ENCODE data around the gene CKS2. TPM values are rescaled to one million over a fixed set of nuclear protein-coding genes. Genes with fewer than 3 reads are reported as not detected.
A peak's percentile ranks its signal among the peaks of the same experiment; 100 is the strongest.

Gene CKS2
- total RNA-seq, 1 experiment from 2014 or later = 93.8 TPM

DNA sequence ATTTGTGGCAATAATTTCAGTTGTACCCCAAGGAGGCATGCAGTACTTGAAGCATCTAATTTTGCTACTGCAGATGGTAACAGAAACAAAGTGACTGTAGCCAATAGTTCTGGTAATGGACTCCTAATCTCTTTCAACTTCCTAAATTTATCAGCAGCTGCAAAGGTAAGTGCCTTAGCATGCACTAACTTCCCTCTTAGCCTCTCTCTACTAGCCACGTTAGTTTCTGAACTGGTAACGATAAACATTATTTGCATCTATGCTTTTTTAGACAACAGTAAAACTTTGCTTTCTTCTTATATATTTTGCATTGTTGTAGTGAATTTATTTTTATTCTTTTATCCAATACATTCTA, 6.2 kb upstream of the CKS2 start:
- no peaks in the 10 kb centered on the region for H3K9me3 ChIP-seq
- Mint-ChIP-seq H3K27me3 (ENCODE audit: insufficient read depth, unreplicated experiment) (no peaks in the 10 kb centered on the region), H3K4me3 (ENCODE audit: unreplicated experiment) (no peak overlapping the region), H3K36me3 (ENCODE audit: insufficient read depth, unreplicated experiment) (no peaks in the 10 kb centered on the region), H3K4me1 (ENCODE audit: low read depth, unreplicated experiment) (peaks cover 20% of the 10 kb centered on the region), H3K9me3 (ENCODE audit: unreplicated experiment) (peaks cover 9% of the 10 kb centered on the region), H3K27ac (ENCODE audit: unreplicated experiment) (peak overlapping the region; percentile 77)
- no peaks in the 10 kb centered on the region for H3K27me3 ChIP-seq (replicated peaks; ENCODE audit: control insufficient read depth, insufficient read depth, low read length)
- no peaks in the 10 kb centered on the region; the same call in 1 of the 2 replicates for H3K4me1 ChIP-seq
- no peaks in the 10 kb centered on the region for H3K36me3 ChIP-seq (ENCODE audit: control insufficient read depth, insufficient read depth, low read length)
- H3K4me3 ChIP-seq (ENCODE audit: low read depth, low read length) = no peak overlapping the region
- no peak for TF ChIP-seq CTCF (IDR thresholded peaks at IDR 0.05; ENCODE audit: insufficient read depth in 1 of 2, low read depth in 1 of 2, low read length in 1 of 2, severe bottlenecking in 1 of 2, unreplicated experiment in 1 of 2)
- ChIA-PET CTCF (no interaction called here), POLR2A (no interaction called here)
- intact Hi-C loops (cut with micrococcal nuclease; ENCODE audit: unreplicated experiment) = no loop called here
- DNase-seq = no peak
- BruUV-seq (replicated peaks) = no TSS peak

DNA sequence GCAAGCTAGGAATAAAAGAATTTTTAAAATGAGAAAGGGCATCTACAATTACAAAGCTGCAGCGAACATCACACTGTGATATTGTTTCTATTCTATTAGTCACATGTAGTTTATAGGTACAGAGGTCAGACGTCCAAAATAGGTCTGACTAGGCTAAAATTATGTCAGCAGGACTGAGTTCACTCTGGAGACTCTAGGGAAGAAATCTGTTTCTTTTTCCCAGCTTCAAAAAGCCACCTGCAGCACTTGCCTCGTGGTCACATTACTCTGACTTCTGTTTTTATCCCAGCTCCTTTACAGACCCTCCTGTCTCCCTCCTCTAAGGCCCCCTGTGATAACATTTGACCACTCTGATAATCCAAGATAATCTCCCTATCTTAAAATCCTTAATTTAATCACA, 5.1 kb upstream of the CKS2 start:
- H3K4me3 ChIP-seq (ENCODE audit: low read depth, low read length) = no peak overlapping the region
- ChIA-PET CTCF (no interaction called here), POLR2A (no interaction called here)
- no peaks in the 10 kb centered on the region; the same call in 1 of the 2 replicates for H3K4me1 ChIP-seq
- no peaks in the 10 kb centered on the region for H3K36me3 ChIP-seq (ENCODE audit: control insufficient read depth, insufficient read depth, low read length)
- Mint-ChIP-seq H3K4me1 (ENCODE audit: low read depth, unreplicated experiment) (peaks cover 20% of the 10 kb centered on the region), H3K36me3 (ENCODE audit: insufficient read depth, unreplicated experiment) (peaks cover 6% of the 10 kb centered on the region), H3K9me3 (ENCODE audit: unreplicated experiment) (peaks cover 9% of the 10 kb centered on the region), H3K27ac (ENCODE audit: unreplicated experiment) (no peak overlapping the region), H3K27me3 (ENCODE audit: insufficient read depth, unreplicated experiment) (no peaks in the 10 kb centered on the region), H3K4me3 (ENCODE audit: unreplicated experiment) (no peak overlapping the region)
- no TSS peak for BruUV-seq (replicated peaks)
- no peak for DNase-seq
- H3K9me3 ChIP-seq = no peaks in the 10 kb centered on the region
- H3K27me3 ChIP-seq (replicated peaks; ENCODE audit: control insufficient read depth, insufficient read depth, low read length) = no peaks in the 10 kb centered on the region
- TF ChIP-seq CTCF (IDR thresholded peaks at IDR 0.05; ENCODE audit: insufficient read depth in 1 of 2, low read depth in 1 of 2, low read length in 1 of 2, severe bottlenecking in 1 of 2, unreplicated experiment in 1 of 2) = no peak
- intact Hi-C loops (cut with micrococcal nuclease; ENCODE audit: unreplicated experiment) = no loop called here

- ChIA-PET POLR2A (no interaction called here), CTCF (no interaction called here)
- DNase-seq = no peak
- Mint-ChIP-seq H3K27me3 (ENCODE audit: insufficient read depth, unreplicated experiment) (no peaks in the 10 kb centered on the region), H3K4me3 (ENCODE audit: unreplicated experiment) (peak overlapping the region; percentile 80), H3K4me1 (ENCODE audit: low read depth, unreplicated experiment) (peaks cover 19% of the 10 kb centered on the region), H3K9me3 (ENCODE audit: unreplicated experiment) (peaks cover 7% of the 10 kb centered on the region), H3K27ac (ENCODE audit: unreplicated experiment) (peak overlapping the region; percentile 98), H3K36me3 (ENCODE audit: insufficient read depth, unreplicated experiment) (peaks cover 29% of the 10 kb centered on the region)
- H3K4me1 ChIP-seq = no peaks in the 10 kb centered on the region; the same call in 1 of the 2 replicates
- no peak overlapping the region for H3K4me3 ChIP-seq (ENCODE audit: low read depth, low read length)
- no TSS peak for BruUV-seq (replicated peaks)
- H3K36me3 ChIP-seq (ENCODE audit: control insufficient read depth, insufficient read depth, low read length) = no peaks in the 10 kb centered on the region
- no peaks in the 10 kb centered on the region for H3K9me3 ChIP-seq
- intact Hi-C loops (cut with micrococcal nuclease; ENCODE audit: unreplicated experiment) = no loop called here
- TF ChIP-seq CTCF (IDR thresholded peaks at IDR 0.05; ENCODE audit: insufficient read depth in 1 of 2, low read depth in 1 of 2, low read length in 1 of 2, severe bottlenecking in 1 of 2, unreplicated experiment in 1 of 2) = no peak
- H3K27me3 ChIP-seq (replicated peaks; ENCODE audit: control insufficient read depth, insufficient read depth, low read length) = no peaks in the 10 kb centered on the region
These were observed 1.8 kb upstream of the CKS2 start for GRCh38 chr9:89309166-89309565.

Measured in Caco-2 (cell line).